Endothelial cell (in vitro differentiated cells): ENCODE results near the gene AP4M1. TPM values are rescaled to one million over a fixed set of nuclear protein-coding genes. Genes with fewer than 3 reads are reported as not detected.
"Not testable (repeated sequence)": the region's sequence is repeated elsewhere in the genome, so short reads cannot be mapped to it uniquely, and the experiment has no call there.

Experiments
- DNase-seq: peaks from one replicate; pipeline ENCODE4 v3.0.0; 2021; ENCODE audit warnings: low spot score
- H3K27ac Mint-ChIP-seq: one replicate; pipeline ENCODE4 v1.8.0; 2021; ENCODE audit warnings: mixed read lengths, inconsistent platforms; ENCODE audit not compliant: unreplicated experiment
- H3K27me3 Mint-ChIP-seq: one replicate; pipeline ENCODE4 v1.8.0; 2021; ENCODE audit warnings: mild to moderate bottlenecking, moderate library complexity, mixed read lengths, inconsistent platforms; ENCODE audit not compliant: unreplicated experiment
- H3K36me3 Mint-ChIP-seq: one replicate; pipeline ENCODE4 v1.8.0; 2021; ENCODE audit warnings: mild to moderate bottlenecking, low read depth, mixed read lengths, inconsistent platforms; ENCODE audit not compliant: unreplicated experiment
- H3K4me1 Mint-ChIP-seq: one replicate; pipeline ENCODE4 v1.8.0; 2021; ENCODE audit warnings: mild to moderate bottlenecking, mixed read lengths, inconsistent platforms; ENCODE audit not compliant: unreplicated experiment
- H3K4me3 Mint-ChIP-seq: one replicate; pipeline ENCODE4 v1.8.0; 2021; ENCODE audit warnings: mild to moderate bottlenecking, mixed read lengths, inconsistent platforms; ENCODE audit not compliant: unreplicated experiment
- H3K9me3 Mint-ChIP-seq: one replicate; pipeline ENCODE4 v1.8.0; 2021; ENCODE audit warnings: mixed read lengths, inconsistent platforms; ENCODE audit not compliant: unreplicated experiment
- total RNA-seq: library from RNA; stranded (reverse); fragmentation: NEBNext Ultra II Directional; extraction: Animal tissue kit (Norgen Biotek cat#: 25700); gene quantifications from one replicate; pipeline ENCODE4 v1.2.1, GENCODE V29; 2021; ENCODE audit not compliant: unreplicated experiment
- TF ChIP-seq, protein P1 (sequence below): fragments of 200-600 bp; sonication (generic); IDR thresholded peaks from one replicate; pipeline ENCODE4 v1.5.0; 2021; ENCODE audit warnings: antibody characterized with exemption; ENCODE audit not compliant: unreplicated experiment

Gene AP4M1
- total RNA-seq, 1 donor from 2014 or later: 17.8 TPM

DNA sequence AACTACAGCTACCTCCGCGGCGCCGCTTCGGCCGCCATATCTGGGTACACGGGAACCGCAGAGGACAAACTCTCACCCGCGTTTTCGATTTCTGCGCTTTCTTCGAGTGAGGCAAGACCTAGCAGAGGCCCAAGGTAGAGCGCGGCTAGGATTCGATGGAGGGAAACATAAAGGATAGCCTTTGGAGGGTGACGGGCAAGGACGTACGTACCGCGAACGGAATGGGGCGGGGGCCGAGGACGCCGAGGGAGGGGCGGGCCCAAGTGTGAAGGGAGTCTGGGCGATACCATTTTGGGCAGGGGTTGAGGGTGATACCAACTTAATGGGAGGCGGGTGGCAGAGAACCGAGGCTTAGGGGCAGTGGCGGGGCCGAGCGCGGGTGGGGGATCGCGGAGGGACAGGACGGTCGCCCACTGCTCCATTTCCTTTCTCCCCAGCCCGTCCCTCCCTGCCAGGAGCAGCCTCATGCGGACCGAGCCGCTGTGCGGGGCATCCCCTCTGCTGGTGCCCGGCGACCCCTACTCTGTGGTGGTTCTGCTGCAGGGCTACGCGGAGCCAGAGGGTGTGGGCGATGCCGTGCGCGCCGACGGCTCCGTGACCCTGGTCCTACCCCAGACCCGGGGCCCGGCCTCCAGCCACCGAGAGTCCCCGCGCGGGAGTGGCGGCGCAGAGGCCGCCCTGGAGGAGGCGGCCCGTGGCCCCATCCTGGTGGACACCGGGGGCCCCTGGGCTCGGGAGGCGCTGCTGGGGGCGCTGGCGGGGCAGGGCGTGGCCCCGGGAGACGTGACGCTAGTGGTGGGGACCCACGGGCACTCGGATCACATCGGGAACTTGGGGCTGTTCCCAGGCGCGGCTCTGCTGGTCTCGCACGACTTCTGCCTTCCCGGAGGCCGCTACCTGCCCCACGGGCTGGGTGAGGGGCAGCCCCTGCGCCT lies 25.8 kb downstream of the AP4M1 start, which contains the start of gene MBLAC1:
MBLAC1 (plus strand) TSS at position 37 of the 935 bp plus-strand sequence; CDS start at position 466, 429 bp downstream.
- peak within 1 kb of the TSS; percentile 97 for H3K27ac Mint-ChIP-seq
- no peaks in the 10 kb centered on the region for H3K9me3 Mint-ChIP-seq
- H3K4me1 Mint-ChIP-seq: peaks cover 19% of the 10 kb centered on the region
- TF ChIP-seq, protein P1, sequence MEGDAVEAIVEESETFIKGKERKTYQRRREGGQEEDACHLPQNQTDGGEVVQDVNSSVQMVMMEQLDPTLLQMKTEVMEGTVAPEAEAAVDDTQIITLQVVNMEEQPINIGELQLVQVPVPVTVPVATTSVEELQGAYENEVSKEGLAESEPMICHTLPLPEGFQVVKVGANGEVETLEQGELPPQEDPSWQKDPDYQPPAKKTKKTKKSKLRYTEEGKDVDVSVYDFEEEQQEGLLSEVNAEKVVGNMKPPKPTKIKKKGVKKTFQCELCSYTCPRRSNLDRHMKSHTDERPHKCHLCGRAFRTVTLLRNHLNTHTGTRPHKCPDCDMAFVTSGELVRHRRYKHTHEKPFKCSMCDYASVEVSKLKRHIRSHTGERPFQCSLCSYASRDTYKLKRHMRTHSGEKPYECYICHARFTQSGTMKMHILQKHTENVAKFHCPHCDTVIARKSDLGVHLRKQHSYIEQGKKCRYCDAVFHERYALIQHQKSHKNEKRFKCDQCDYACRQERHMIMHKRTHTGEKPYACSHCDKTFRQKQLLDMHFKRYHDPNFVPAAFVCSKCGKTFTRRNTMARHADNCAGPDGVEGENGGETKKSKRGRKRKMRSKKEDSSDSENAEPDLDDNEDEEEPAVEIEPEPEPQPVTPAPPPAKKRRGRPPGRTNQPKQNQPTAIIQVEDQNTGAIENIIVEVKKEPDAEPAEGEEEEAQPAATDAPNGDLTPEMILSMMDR: no peak
- H3K36me3 Mint-ChIP-seq: peaks cover 8% of the 10 kb centered on the region
- peaks cover 6% of the 10 kb centered on the region for H3K27me3 Mint-ChIP-seq
- DNase-seq: peak; percentile 83
- H3K4me3 Mint-ChIP-seq: peak within 1 kb of the TSS; percentile 99

DNA sequence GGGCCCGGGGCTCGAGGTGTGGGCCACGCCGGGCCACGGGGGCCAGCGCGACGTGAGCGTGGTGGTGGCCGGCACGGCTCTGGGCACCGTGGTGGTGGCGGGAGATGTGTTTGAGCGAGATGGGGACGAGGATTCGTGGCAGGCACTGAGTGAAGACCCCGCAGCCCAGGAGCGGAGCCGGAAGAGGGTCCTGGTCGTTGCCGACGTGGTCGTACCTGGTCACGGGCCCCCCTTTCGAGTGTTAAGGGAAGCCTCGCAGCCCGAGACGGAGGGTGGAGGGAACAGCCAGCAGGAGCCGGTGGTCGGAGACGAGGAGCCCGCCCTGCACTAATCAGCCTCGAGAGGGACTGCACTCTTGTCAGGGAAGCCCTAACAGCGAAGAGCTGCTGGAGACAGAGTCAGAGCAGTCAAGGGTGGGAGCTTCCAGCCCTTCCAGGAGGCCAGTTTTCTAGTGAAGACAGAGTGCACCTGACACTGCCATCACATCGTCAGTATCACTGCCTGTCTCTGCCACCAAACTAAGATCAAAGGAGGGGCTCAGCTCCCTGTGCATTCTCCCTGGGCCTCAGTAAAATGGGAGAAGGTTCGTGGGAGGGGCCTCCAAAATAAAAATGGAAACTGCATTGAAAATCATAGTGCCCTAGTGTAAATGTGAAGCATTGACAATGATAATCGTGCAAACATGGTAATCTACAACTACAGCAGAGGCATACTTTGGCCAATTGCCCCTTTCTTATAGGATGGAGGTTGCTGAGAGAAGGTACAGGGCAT lies 26.6 kb downstream of the AP4M1 start:
- Mint-ChIP-seq H3K27me3 (peaks cover 2% of the 10 kb centered on the region), H3K36me3 (peaks cover 5% of the 10 kb centered on the region), H3K4me3 (peak overlapping the region; percentile 85), H3K27ac (no peak overlapping the region), H3K4me1 (peaks cover 22% of the 10 kb centered on the region), H3K9me3 (no peaks in the 10 kb centered on the region)
- peak; percentile 37 for DNase-seq
- TF ChIP-seq, protein P1: no peak

DNA sequence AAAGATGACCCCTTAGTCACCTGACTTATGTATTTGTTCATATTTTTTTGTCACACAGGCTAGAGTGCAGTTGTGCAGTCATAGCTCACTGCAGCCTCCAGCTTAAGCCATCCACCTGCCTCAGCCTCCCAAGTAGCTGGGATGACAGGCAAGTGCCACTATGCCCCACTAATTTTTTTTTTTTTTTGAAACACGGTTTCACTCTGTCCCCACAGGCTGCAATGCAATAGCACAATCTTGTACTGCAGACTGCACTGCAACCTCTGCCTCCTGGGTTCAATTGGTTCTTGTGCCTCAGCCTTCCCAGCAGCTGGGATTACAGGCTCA lies 27.2 kb downstream of the AP4M1 start:
- Mint-ChIP-seq H3K36me3 (peaks cover 5% of the 10 kb centered on the region), H3K4me3 (peak overlapping the region; percentile 85), H3K27ac (no peak overlapping the region), H3K4me1 (peaks cover 22% of the 10 kb centered on the region), H3K9me3 (no peaks in the 10 kb centered on the region), H3K27me3 (peaks cover 2% of the 10 kb centered on the region)
- TF ChIP-seq, protein P1: no peak
- no peak for DNase-seq

DNA sequence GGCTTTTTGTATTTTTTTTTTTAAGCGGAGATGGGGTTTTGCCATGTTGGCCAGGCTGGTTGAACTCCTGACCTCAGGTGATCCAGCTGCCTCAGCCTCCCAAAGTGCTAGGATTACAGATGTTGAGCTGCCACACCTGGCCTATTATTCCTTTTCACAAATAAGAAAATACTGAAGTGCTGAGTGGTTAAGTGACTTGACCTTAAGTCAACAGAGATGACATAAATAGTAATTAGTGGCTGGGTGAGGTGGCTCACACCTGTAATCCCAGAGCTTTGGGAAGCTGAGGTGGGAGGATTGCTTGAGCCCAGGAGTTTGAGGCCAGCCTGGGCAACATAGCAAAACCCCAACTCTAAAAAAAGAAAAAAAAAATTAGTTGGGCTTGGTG lies 28.8 kb downstream of the AP4M1 start:
- not testable (repeated sequence) for H3K36me3 Mint-ChIP-seq, H3K27ac Mint-ChIP-seq, H3K4me3 Mint-ChIP-seq, H3K9me3 Mint-ChIP-seq, H3K27me3 Mint-ChIP-seq, DNase-seq
- H3K4me1 Mint-ChIP-seq: peaks cover 11% of the 10 kb centered on the region

DNA sequence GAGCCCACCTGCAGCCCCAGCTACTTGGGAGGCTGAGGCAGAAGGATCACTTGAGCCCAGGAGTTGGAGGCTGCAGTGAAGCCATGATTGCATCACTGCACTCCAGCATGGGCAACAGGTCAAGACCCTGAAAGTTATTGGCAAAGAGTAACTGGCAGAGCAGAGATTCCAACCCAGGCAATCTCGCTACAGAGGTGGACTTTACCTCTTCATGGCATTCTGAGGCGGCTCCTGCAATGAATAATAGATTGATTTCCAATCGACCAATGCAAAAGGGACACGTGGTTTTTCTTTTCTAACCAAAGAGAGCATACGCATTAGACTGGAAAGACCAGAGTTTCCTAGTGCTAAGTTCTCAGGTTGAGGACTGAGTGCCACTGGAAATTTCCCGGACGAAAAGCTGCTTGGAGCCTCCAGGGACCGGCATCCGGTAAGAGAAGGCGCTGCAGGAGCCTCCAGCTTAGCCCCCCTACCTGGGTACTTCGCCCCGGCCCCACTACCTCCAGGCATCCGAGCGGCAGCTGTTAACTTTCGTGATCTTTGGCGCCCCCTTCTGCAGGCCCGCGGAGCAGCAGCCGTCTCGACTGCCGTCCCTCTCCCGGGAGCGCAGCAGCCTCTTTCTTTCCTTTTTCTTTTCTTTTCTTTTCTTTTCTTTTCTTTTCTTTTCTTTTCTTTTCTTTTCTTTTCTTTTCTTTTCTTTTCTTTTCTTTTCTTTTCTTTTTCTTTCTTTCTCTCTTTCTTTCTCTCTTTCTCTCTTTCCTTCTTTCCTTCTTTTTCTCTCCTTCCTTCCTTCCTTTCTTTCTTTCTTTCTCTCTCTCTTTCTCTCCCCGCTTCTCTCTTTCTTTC lies 29.4 kb downstream of the AP4M1 start:
- DNase-seq: peak; percentile 90
- Mint-ChIP-seq H3K4me3 (no peak overlapping the region), H3K9me3 (no peaks in the 10 kb centered on the region), H3K27ac (no peak overlapping the region), H3K36me3 (no peaks in the 10 kb centered on the region), H3K27me3 (no peaks in the 10 kb centered on the region), H3K4me1 (peaks cover 11% of the 10 kb centered on the region)
- TF ChIP-seq, protein P1: peak; percentile 92
